ENCODE data around the gene ZNF771.
"Not testable (repeated sequence)": the region's sequence is repeated elsewhere in the genome, so short reads cannot be mapped to it uniquely, and the experiment has no call there.

- TF ChIP-seq, protein P1, sequence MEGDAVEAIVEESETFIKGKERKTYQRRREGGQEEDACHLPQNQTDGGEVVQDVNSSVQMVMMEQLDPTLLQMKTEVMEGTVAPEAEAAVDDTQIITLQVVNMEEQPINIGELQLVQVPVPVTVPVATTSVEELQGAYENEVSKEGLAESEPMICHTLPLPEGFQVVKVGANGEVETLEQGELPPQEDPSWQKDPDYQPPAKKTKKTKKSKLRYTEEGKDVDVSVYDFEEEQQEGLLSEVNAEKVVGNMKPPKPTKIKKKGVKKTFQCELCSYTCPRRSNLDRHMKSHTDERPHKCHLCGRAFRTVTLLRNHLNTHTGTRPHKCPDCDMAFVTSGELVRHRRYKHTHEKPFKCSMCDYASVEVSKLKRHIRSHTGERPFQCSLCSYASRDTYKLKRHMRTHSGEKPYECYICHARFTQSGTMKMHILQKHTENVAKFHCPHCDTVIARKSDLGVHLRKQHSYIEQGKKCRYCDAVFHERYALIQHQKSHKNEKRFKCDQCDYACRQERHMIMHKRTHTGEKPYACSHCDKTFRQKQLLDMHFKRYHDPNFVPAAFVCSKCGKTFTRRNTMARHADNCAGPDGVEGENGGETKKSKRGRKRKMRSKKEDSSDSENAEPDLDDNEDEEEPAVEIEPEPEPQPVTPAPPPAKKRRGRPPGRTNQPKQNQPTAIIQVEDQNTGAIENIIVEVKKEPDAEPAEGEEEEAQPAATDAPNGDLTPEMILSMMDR (IDR thresholded peaks at IDR 0.05; ENCODE audit: insufficient read depth, low read length, poor library complexity, severe bottlenecking), result not testable (repeated sequence)
- not testable (repeated sequence) for TF ChIP-seq EZH2phosphoT487 (conservative IDR thresholded peaks at IDR 0.05; ENCODE audit: low read length)
Measured at GRCh38 chr16:30452709-30453580, 45.5 kb downstream of the ZNF771 start.

Measured in SU-DHL-6 (cell line).